ENCODE results near the gene ZDHHC1.
"Not testable (repeated sequence)": the region's sequence is repeated elsewhere in the genome, so short reads cannot be mapped to it uniquely, and the experiment has no call there.

The ZDHHC1 gene

GRCh38 chr16:67378642-67379041, 37.6 kb downstream of the ZDHHC1 start:
- H3K27ac ChIP-seq, result no peak overlapping the region
- no peak for DNase-seq (ENCODE audit: low read depth, low spot score)

GRCh38 chr16:67376012-67376411, 40.3 kb downstream of the ZDHHC1 start:
- not testable (repeated sequence) for H3K27ac ChIP-seq; DNase-seq (ENCODE audit: low read depth, low spot score)

GRCh38 chr16:67372664-67373063, 43.6 kb downstream of the ZDHHC1 start:
- no peak overlapping the region for H3K27ac ChIP-seq
- DNase-seq (ENCODE audit: low read depth, low spot score), result no peak

- no peak overlapping the region for H3K27ac ChIP-seq
- DNase-seq (ENCODE audit: low read depth, low spot score), result no peak
These were observed 45.6 kb downstream of the ZDHHC1 start for GRCh38 chr16:67370661-67371060.

GRCh38 chr16:67364600-67365235, 51.6 kb downstream of the ZDHHC1 start:
- no peak for DNase-seq (ENCODE audit: low read depth, low spot score)
- H3K27ac ChIP-seq, result no peak overlapping the region

- DNase-seq (ENCODE audit: low read depth, low spot score), result no peak
- no peak overlapping the region for H3K27ac ChIP-seq
These were observed 55.2 kb downstream of the ZDHHC1 start for GRCh38 chr16:67361038-67361437.

GRCh38 chr16:67359540-67360269, 56.6 kb downstream of the ZDHHC1 start:
- not testable (repeated sequence) for H3K27ac ChIP-seq; DNase-seq (ENCODE audit: low read depth, low spot score)

- no peak for DNase-seq (ENCODE audit: low read depth, low spot score)
- H3K27ac ChIP-seq, result no peak overlapping the region
These were observed 58.7 kb downstream of the ZDHHC1 start for GRCh38 chr16:67357561-67357960.

GRCh38 chr16:67356396-67356795, 59.9 kb downstream of the ZDHHC1 start:
- no peak for DNase-seq (ENCODE audit: low read depth, low spot score)

GRCh38 chr16:67352463-67352862, 63.8 kb downstream of the ZDHHC1 start:
- H3K27ac ChIP-seq; DNase-seq (ENCODE audit: low read depth, low spot score): not testable (repeated sequence)

More at GRCh38 chr16:67356396-67356795, 59.9 kb downstream of the ZDHHC1 start:
- H3K27ac ChIP-seq, result no peak overlapping the region

GRCh38 chr16:67350324-67350723, 66.0 kb downstream of the ZDHHC1 start:
- H3K27ac ChIP-seq, result no peak overlapping the region
- no peak for DNase-seq (ENCODE audit: low read depth, low spot score)

- no peak overlapping the region for H3K27ac ChIP-seq
- DNase-seq (ENCODE audit: low read depth, low spot score), result no peak
These were observed 67.1 kb downstream of the ZDHHC1 start for GRCh38 chr16:67349172-67349571.

GRCh38 chr16:67346341-67346740, 69.9 kb downstream of the ZDHHC1 start:
- no peak for DNase-seq (ENCODE audit: low read depth, low spot score)
- no peak overlapping the region for H3K27ac ChIP-seq

- no peak overlapping the region for H3K27ac ChIP-seq
- DNase-seq (ENCODE audit: low read depth, low spot score), result no peak
These were observed 70.9 kb downstream of the ZDHHC1 start for GRCh38 chr16:67345401-67345800.

Data from epithelial cell of prostate (primary cell).